GM23338 (cell line): Measurements from ENCODE around the gene BLOC1S5. TPM values are rescaled to one million over a fixed set of nuclear protein-coding genes. Genes with fewer than 3 reads are reported as not detected.
A peak's percentile ranks its signal among the peaks of the same experiment; 100 is the strongest.

Experiments
- ATAC-seq: fragments of 200-7000 bp; cut with Tn5 transposase; 3 replicates; pipeline ENCODE4 v1.9.1; 2020
- DNase-seq: peaks from one replicate; pipeline ENCODE4 v3.0.0-alpha.2; 2015; ENCODE audit warnings: low spot score
- H2AFZ ChIP-seq: fragments of 200-600 bp; sonication (generic); 2 replicates; pipeline ENCODE4 v1.8.0; 2016; ENCODE audit warnings: antibody characterized with exemption, mild to moderate bottlenecking, moderate library complexity
- H3F3A ChIP-seq: fragments of 200-600 bp; sonication (generic); replicated peaks from 2 replicates; pipeline ENCODE4 v1.8.0; 2017; ENCODE audit warnings: antibody characterized with exemption, mixed run types, low read depth
- H3K27ac ChIP-seq: fragments of 200-600 bp; sonication (generic); 2 replicates; pipeline ENCODE4 v1.6.1; 2016; ENCODE audit warnings: low read depth
- H3K27me3 ChIP-seq: fragments of 200-600 bp; sonication (generic); 2 replicates; pipeline ENCODE4 v1.8.0; 2016; ENCODE audit warnings: mild to moderate bottlenecking, mixed run types, moderate library complexity; ENCODE audit not compliant: insufficient read depth
- H3K36me3 ChIP-seq: fragments of 200-600 bp; sonication (generic); 2 replicates; pipeline ENCODE4 v1.8.0; 2016; ENCODE audit warnings: mild to moderate bottlenecking; ENCODE audit not compliant: insufficient read depth
- H3K4me1 ChIP-seq: fragments of 200-600 bp; sonication (generic); 2 replicates; pipeline ENCODE4 v1.8.0; 2016; ENCODE audit warnings: mild to moderate bottlenecking, moderate library complexity; ENCODE audit not compliant: insufficient read depth
- H3K4me2 ChIP-seq: fragments of 200-600 bp; sonication (generic); 2 replicates; pipeline ENCODE4 v1.7.1; 2017; ENCODE audit warnings: mixed run types
- H3K4me3 ChIP-seq: fragments of 200-600 bp; sonication (generic); 2 replicates; pipeline ENCODE4 v1.6.1; 2016; ENCODE audit warnings: mixed run types
- H3K79me2 ChIP-seq: fragments of 200-600 bp; sonication (generic); replicated peaks from 2 replicates; pipeline ENCODE4 v1.8.0; 2017; ENCODE audit warnings: mild to moderate bottlenecking; ENCODE audit not compliant: insufficient read depth
- H3K9me2 ChIP-seq: fragments of 200-600 bp; sonication (generic); 2 replicates; pipeline ENCODE4 v1.8.0; 2017; ENCODE audit not compliant: insufficient read depth
- H4K20me1 ChIP-seq: fragments of 200-600 bp; sonication (generic); replicated peaks from 2 replicates; pipeline ENCODE4 v1.8.0; 2017; ENCODE audit warnings: mild to moderate bottlenecking; ENCODE audit not compliant: insufficient read depth
- H3K27ac Mint-ChIP-seq: 2 replicates; pipeline ENCODE4 v1.8.0; 2020; ENCODE audit warnings: inconsistent platforms, mild to moderate bottlenecking, moderate library complexity, mixed read lengths
- H3K27me3 Mint-ChIP-seq: 3 replicates; pipeline ENCODE4 v1.8.0; 2022; ENCODE audit warnings: low read depth, mild to moderate bottlenecking, moderate library complexity, mixed read lengths, inconsistent platforms; ENCODE audit not compliant: insufficient read depth, poor library complexity
- H3K36me3 Mint-ChIP-seq: 3 replicates; pipeline ENCODE4 v1.8.0; 2021; ENCODE audit warnings: low read depth, mild to moderate bottlenecking, inconsistent platforms, moderate library complexity, mixed read lengths
- H3K4me1 Mint-ChIP-seq: 3 replicates; pipeline ENCODE4 v1.8.0; 2020; ENCODE audit warnings: mild to moderate bottlenecking, inconsistent platforms, mixed read lengths
- H3K4me3 Mint-ChIP-seq: 3 replicates; pipeline ENCODE4 v1.8.0; 2021; ENCODE audit warnings: moderate library complexity, mild to moderate bottlenecking, inconsistent platforms, mixed read lengths
- H3K9me3 Mint-ChIP-seq: 3 replicates; pipeline ENCODE4 v1.8.0; 2020; ENCODE audit warnings: moderate library complexity, mild to moderate bottlenecking, inconsistent platforms, mixed read lengths
- CREB1 ChIP-seq: fragments of 250-450 bp; sonication (Bioruptor Pico); IDR thresholded peaks from 2 replicates; pipeline ENCODE4 v1.5.0; 2020; ENCODE audit warnings: low read depth, mild to moderate bottlenecking, moderate library complexity
- ETS1 ChIP-seq: IDR thresholded peaks from 2 replicates; pipeline ENCODE4 v1.6.1; 2016; ENCODE audit warnings: antibody characterized with exemption
- EZH2 ChIP-seq: fragments of 200-600 bp; sonication (generic); IDR thresholded peaks from one replicate; pipeline ENCODE4 v1.8.0; 2017; ENCODE audit warnings: antibody characterized with exemption, mild to moderate bottlenecking, low read depth; ENCODE audit not compliant: unreplicated experiment
- EZH2phosphoT487 ChIP-seq: fragments of 200-600 bp; sonication (generic); IDR thresholded peaks from one replicate; pipeline ENCODE4 v1.8.1; 2018; ENCODE audit warnings: antibody characterized with exemption; ENCODE audit not compliant: unreplicated experiment
- JUNB ChIP-seq: IDR thresholded peaks from one replicate; pipeline ENCODE4 v1.6.1; 2016; ENCODE audit warnings: antibody characterized with exemption; ENCODE audit not compliant: unreplicated experiment
- NANOG ChIP-seq: IDR thresholded peaks from 2 replicates; pipeline ENCODE4 v1.6.1; 2016; ENCODE audit warnings: antibody characterized with exemption, borderline replicate concordance
- POLR2AphosphoS5 ChIP-seq: IDR thresholded peaks from 2 replicates; pipeline ENCODE4 v1.6.1; 2016; ENCODE audit warnings: antibody characterized with exemption, low read depth
- REST ChIP-seq: IDR thresholded peaks from one replicate; pipeline ENCODE4 v1.6.1; 2018; ENCODE audit warnings: antibody characterized with exemption; ENCODE audit not compliant: unreplicated experiment
- ZNF331 ChIP-seq: fragments of 250-450 bp; sonication (Bioruptor Pico); IDR thresholded peaks from 2 replicates; pipeline ENCODE4 v1.5.0; 2020; ENCODE audit warnings: low read depth, mild to moderate bottlenecking, moderate library complexity
- polyA plus RNA-seq: library from polyadenylated mRNA; unstranded; fragments of >200 nt; fragmentation: Nextera tagmentation; extraction: Ambion mirVana; gene quantifications from 2 replicates; pipeline ENCODE4 v1.2.1, GENCODE V29; 2016
- total RNA-seq: library from RNA; depleted of rRNA; stranded (reverse); fragments of >200 nt; shearing (Covaris generic); gene quantifications from 2 replicates; pipeline ENCODE4 v1.2.3, GENCODE V29; 2014
- TF ChIP-seq, protein P1 (sequence below): fragments of 250-450 bp; sonication (Bioruptor Pico); IDR thresholded peaks from 2 replicates; pipeline ENCODE4 v1.5.0; 2020; ENCODE audit warnings: mild to moderate bottlenecking, moderate library complexity

Gene BLOC1S5
- total and polyA plus RNA-seq, 2 experiments from 2014 or later = 14.9 to 16.6 TPM

- TF ChIP-seq ETS1 = peak; percentile 95
Measured at GRCh38 chr6:8063761-8064637, at the start of gene BLOC1S5 (continued).

GRCh38 chr6:8113131-8113654 is 49.0 kb upstream of the BLOC1S5 start:
- H3F3A ChIP-seq = no peaks in the 10 kb centered on the region
- Mint-ChIP-seq H3K9me3 (no peaks in the 10 kb centered on the region; the same call in 2 of the 3 replicates), H3K27me3 (peaks cover 1% of the 10 kb centered on the region), H3K36me3 (no peaks in the 10 kb centered on the region), H3K27ac (no peak overlapping the region), H3K4me1 (no peaks in the 10 kb centered on the region; the same call in 2 of the 3 replicates), H3K4me3 (no peak overlapping the region)
- H3K4me3 ChIP-seq = no peak overlapping the region
- ATAC-seq (no peak), DNase-seq (no peak)
- no peaks in the 10 kb centered on the region for H3K9me2 ChIP-seq
- no peaks in the 10 kb centered on the region for H3K79me2 ChIP-seq
- H3K4me1 ChIP-seq = no peaks in the 10 kb centered on the region
- no peaks in the 10 kb centered on the region for H3K36me3 ChIP-seq
- TF ChIP-seq EZH2phosphoT487 = no peak
- TF ChIP-seq REST = no peak
- TF ChIP-seq EZH2 = no peak
- no peak for TF ChIP-seq ETS1
- TF ChIP-seq POLR2AphosphoS5 = no peak
- TF ChIP-seq ZNF331 (CRISPR knock-in tag) = no peak
- TF ChIP-seq, protein P1, sequence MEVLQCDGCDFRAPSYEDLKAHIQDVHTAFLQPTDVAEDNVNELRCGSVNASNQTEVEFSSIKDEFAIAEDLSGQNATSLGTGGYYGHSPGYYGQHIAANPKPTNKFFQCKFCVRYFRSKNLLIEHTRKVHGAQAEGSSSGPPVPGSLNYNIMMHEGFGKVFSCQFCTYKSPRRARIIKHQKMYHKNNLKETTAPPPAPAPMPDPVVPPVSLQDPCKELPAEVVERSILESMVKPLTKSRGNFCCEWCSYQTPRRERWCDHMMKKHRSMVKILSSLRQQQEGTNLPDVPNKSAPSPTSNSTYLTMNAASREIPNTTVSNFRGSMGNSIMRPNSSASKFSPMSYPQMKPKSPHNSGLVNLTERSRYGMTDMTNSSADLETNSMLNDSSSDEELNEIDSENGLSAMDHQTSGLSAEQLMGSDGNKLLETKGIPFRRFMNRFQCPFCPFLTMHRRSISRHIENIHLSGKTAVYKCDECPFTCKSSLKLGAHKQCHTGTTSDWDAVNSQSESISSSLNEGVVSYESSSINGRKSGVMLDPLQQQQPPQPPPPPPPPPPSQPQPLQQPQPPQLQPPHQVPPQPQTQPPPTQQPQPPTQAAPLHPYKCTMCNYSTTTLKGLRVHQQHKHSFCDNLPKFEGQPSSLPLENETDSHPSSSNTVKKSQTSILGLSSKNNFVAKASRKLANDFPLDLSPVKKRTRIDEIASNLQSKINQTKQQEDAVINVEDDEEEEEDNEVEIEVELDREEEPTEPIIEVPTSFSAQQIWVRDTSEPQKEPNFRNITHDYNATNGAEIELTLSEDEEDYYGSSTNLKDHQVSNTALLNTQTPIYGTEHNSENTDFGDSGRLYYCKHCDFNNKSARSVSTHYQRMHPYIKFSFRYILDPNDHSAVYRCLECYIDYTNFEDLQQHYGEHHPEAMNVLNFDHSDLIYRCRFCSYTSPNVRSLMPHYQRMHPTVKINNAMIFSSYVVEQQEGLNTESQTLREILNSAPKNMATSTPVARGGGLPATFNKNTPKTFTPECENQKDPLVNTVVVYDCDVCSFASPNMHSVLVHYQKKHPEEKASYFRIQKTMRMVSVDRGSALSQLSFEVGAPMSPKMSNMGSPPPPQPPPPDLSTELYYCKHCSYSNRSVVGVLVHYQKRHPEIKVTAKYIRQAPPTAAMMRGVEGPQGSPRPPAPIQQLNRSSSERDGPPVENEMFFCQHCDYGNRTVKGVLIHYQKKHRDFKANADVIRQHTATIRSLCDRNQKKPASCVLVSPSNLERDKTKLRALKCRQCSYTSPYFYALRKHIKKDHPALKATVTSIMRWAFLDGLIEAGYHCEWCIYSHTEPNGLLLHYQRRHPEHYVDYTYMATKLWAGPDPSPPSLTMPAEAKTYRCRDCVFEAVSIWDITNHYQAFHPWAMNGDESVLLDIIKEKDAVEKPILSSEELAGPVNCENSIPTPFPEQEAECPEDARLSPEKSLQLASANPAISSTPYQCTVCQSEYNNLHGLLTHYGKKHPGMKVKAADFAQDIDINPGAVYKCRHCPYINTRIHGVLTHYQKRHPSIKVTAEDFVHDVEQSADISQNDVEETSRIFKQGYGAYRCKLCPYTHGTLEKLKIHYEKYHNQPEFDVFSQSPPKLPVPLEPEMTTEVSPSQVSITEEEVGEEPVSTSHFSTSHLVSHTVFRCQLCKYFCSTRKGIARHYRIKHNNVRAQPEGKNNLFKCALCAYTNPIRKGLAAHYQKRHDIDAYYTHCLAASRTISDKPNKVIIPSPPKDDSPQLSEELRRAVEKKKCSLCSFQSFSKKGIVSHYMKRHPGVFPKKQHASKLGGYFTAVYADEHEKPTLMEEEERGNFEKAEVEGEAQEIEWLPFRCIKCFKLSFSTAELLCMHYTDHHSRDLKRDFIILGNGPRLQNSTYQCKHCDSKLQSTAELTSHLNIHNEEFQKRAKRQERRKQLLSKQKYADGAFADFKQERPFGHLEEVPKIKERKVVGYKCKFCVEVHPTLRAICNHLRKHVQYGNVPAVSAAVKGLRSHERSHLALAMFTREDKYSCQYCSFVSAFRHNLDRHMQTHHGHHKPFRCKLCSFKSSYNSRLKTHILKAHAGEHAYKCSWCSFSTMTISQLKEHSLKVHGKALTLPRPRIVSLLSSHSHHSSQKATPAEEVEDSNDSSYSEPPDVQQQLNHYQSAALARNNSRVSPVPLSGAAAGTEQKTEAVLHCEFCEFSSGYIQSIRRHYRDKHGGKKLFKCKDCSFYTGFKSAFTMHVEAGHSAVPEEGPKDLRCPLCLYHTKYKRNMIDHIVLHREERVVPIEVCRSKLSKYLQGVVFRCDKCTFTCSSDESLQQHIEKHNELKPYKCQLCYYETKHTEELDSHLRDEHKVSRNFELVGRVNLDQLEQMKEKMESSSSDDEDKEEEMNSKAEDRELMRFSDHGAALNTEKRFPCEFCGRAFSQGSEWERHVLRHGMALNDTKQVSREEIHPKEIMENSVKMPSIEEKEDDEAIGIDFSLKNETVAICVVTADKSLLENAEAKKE = no peak
- TF ChIP-seq JUNB = no peak
- TF ChIP-seq CREB1 (CRISPR knock-in tag) = no peak
- no peak for TF ChIP-seq NANOG
- no peaks in the 10 kb centered on the region for H3K27me3 ChIP-seq
- no peak overlapping the region for H3K4me2 ChIP-seq
- H2AFZ ChIP-seq = no peak overlapping the region
- no peak overlapping the region for H3K27ac ChIP-seq
- no peaks in the 10 kb centered on the region for H4K20me1 ChIP-seq
